ENCODE results near the gene SLC25A3. TPM values are rescaled to one million over a fixed set of nuclear protein-coding genes. Genes with fewer than 3 reads are reported as not detected.
A peak's percentile ranks its signal among the peaks of the same experiment; 100 is the strongest.

SLC25A3 gene
- total and polyA plus RNA-seq, 2 of the 13 experiments (the other 11 are each of a cell fraction or from before 2014, with no cell fraction given): 292 to 829 TPM

DNA sequence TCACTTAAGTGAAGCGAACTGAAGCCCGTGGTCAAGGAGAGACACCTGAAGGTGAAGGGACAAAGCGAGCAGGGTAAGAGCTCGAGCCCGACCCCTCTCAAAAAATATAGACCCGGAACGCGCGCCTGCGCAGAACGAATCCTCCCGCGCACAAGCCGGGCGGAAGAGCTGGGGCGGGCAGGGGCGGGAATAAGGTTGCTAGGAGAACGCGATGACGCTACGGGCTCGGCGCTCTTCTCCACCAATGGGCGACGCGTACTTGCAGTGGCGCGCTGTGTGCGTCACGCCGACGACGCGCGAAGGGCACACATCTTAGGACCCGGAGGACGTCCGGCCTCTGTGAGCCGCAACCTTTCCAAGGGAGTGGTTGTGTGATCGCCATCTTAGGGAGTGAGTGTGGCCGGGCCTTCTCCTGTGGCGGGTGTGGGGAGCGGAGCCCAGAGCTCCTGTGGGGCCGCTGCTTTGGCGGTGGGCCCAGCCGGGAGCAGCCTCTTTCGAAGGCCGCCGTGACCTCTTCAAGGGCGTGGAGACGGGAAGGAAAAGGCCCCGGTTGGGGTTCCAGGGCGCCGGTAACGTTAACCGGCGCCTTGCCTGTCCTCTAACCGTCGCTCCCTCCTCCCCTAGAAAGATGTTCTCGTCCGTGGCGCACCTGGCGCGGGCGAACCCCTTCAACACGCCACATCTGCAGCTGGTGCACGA, at the start of gene SLC25A3 (continued):
- TF ChIP-seq, protein P1, sequence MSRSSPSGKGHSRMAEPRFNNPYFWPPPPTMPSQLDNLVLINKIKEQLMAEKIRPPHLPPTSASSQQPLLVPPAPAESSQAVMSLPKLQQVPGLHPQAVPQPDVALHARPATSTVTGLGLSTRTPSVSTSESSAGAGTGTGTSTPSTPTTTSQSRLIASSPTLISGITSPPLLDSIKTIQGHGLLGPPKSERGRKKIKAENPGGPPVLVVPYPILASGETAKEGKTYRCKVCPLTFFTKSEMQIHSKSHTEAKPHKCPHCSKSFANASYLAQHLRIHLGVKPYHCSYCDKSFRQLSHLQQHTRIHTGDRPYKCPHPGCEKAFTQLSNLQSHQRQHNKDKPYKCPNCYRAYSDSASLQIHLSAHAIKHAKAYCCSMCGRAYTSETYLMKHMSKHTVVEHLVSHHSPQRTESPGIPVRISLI (CRISPR knock-in tag; IDR thresholded peaks at IDR 0.05; ENCODE audit: borderline replicate concordance): no peak
- TF ChIP-seq ZNF484 (CRISPR knock-in tag; IDR thresholded peaks at IDR 0.05; ENCODE audit: borderline replicate concordance, low read depth) (no peak), KAT2B (IDR thresholded peaks at IDR 0.05; ENCODE audit: borderline replicate concordance, low read depth, low read length) (no peak), ZNF136 (CRISPR knock-in tag; IDR thresholded peaks at IDR 0.05; ENCODE audit: low read depth) (no peak), ZNF12 (CRISPR knock-in tag; IDR thresholded peaks at IDR 0.05) (0 out of 2 replicates have a peak, but pooled peaks have one; percentile 18), ZNF816 (CRISPR knock-in tag; IDR thresholded peaks at IDR 0.05; ENCODE audit: borderline replicate concordance) (0 out of 2 replicates have a peak, but pooled peaks have one; percentile 72), CEBPB (IDR thresholded peaks at IDR 0.05; ENCODE audit: borderline replicate concordance, low read depth, low read length) (no peak), GTF2F1 (IDR thresholded peaks at IDR 0.05; ENCODE audit: low read length) (peak; percentile 66; the same call in 1 of the 2 replicates), NONO (IDR thresholded peaks at IDR 0.05) (no peak), NONO (CRISPR knock-in tag; conservative IDR thresholded peaks at IDR 0.05) (peak; percentile 86; the same call in 1 of the 2 replicates), ZNF251 (CRISPR knock-in tag; IDR thresholded peaks at IDR 0.05) (no peak), ZNF354B (CRISPR knock-in tag; IDR thresholded peaks at IDR 0.05) (no peak), ZNF83 (CRISPR knock-in tag; IDR thresholded peaks at IDR 0.05; ENCODE audit: borderline replicate concordance) (no peak), DPF2 (CRISPR knock-in tag; IDR thresholded peaks at IDR 0.05; ENCODE audit: borderline replicate concordance, low read depth) (no peak), CCAR2 (optimal IDR thresholded peaks at IDR 0.05; ENCODE audit: low read depth, low read length) (no peak), REL (CRISPR knock-in tag; conservative IDR thresholded peaks at IDR 0.05) (0 out of 2 replicates have a peak, but pooled peaks have one; percentile 89), CENPX (CRISPR knock-in tag; IDR thresholded peaks at IDR 0.05) (no peak), ZNF24 (IDR thresholded peaks at IDR 0.05) (no peak), ZNF589 (CRISPR knock-in tag; conservative IDR thresholded peaks at IDR 0.05) (peak; percentile 58; the same call in 1 of the 2 replicates), ZNF713 (CRISPR knock-in tag; IDR thresholded peaks at IDR 0.05) (no peak), ZNF333 (CRISPR knock-in tag; IDR thresholded peaks at IDR 0.05; ENCODE audit: borderline replicate concordance) (no peak)
- TF ChIP-seq, protein P2, sequence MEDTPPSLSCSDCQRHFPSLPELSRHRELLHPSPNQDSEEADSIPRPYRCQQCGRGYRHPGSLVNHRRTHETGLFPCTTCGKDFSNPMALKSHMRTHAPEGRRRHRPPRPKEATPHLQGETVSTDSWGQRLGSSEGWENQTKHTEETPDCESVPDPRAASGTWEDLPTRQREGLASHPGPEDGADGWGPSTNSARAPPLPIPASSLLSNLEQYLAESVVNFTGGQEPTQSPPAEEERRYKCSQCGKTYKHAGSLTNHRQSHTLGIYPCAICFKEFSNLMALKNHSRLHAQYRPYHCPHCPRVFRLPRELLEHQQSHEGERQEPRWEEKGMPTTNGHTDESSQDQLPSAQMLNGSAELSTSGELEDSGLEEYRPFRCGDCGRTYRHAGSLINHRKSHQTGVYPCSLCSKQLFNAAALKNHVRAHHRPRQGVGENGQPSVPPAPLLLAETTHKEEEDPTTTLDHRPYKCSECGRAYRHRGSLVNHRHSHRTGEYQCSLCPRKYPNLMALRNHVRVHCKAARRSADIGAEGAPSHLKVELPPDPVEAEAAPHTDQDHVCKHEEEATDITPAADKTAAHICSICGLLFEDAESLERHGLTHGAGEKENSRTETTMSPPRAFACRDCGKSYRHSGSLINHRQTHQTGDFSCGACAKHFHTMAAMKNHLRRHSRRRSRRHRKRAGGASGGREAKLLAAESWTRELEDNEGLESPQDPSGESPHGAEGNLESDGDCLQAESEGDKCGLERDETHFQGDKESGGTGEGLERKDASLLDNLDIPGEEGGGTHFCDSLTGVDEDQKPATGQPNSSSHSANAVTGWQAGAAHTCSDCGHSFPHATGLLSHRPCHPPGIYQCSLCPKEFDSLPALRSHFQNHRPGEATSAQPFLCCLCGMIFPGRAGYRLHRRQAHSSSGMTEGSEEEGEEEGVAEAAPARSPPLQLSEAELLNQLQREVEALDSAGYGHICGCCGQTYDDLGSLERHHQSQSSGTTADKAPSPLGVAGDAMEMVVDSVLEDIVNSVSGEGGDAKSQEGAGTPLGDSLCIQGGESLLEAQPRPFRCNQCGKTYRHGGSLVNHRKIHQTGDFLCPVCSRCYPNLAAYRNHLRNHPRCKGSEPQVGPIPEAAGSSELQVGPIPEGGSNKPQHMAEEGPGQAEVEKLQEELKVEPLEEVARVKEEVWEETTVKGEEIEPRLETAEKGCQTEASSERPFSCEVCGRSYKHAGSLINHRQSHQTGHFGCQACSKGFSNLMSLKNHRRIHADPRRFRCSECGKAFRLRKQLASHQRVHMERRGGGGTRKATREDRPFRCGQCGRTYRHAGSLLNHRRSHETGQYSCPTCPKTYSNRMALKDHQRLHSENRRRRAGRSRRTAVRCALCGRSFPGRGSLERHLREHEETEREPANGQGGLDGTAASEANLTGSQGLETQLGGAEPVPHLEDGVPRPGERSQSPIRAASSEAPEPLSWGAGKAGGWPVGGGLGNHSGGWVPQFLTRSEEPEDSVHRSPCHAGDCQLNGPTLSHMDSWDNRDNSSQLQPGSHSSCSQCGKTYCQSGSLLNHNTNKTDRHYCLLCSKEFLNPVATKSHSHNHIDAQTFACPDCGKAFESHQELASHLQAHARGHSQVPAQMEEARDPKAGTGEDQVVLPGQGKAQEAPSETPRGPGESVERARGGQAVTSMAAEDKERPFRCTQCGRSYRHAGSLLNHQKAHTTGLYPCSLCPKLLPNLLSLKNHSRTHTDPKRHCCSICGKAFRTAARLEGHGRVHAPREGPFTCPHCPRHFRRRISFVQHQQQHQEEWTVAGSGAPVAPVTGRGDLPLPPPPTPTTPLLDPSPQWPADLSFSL (CRISPR knock-in tag; IDR thresholded peaks at IDR 0.05): no peak
- TF ChIP-seq, protein P3, sequence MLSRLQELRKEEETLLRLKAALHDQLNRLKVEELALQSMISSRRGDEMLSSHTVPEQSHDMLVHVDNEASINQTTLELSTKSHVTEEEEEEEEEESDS (CRISPR knock-in tag; IDR thresholded peaks at IDR 0.05; ENCODE audit: borderline replicate concordance): peak; percentile 59; the same call in 1 of the 2 replicates

Data from HepG2 (cell line).